GM18951 (cell line): ENCODE data around the gene OR5J2.
"Not testable (repeated sequence)": the region's sequence is repeated elsewhere in the genome, so short reads cannot be mapped to it uniquely, and the experiment has no call there.

Experiments used
- POLR2A ChIP-seq: IDR thresholded peaks from 4 replicates; pipeline ENCODE4 v1.6.1; 2011; ENCODE audit warnings: mild to moderate bottlenecking; ENCODE audit not compliant: insufficient read length, insufficient read depth; ENCODE audit errors: extremely low read depth
- in situ Hi-C: fragments of 300-500 bp; cut with MboI; formaldehyde crosslinking; loops from one replicate; pipeline ENCODE4 v1.12.0; 2022; ENCODE audit warnings: low sequenced_read_pairs, mixed read lengths, inconsistent platforms; ENCODE audit not compliant: unreplicated experiment

The OR5J2 gene

GRCh38 chr11:56176318-56176717 is at the start of gene OR5J2:
OR5J2 (plus strand) TSS chr11:56176618; CDS start chr11:56176618, 0 bp downstream.
- in situ Hi-C loops = no loop called here
- TF ChIP-seq POLR2A = no peak

DNA sequence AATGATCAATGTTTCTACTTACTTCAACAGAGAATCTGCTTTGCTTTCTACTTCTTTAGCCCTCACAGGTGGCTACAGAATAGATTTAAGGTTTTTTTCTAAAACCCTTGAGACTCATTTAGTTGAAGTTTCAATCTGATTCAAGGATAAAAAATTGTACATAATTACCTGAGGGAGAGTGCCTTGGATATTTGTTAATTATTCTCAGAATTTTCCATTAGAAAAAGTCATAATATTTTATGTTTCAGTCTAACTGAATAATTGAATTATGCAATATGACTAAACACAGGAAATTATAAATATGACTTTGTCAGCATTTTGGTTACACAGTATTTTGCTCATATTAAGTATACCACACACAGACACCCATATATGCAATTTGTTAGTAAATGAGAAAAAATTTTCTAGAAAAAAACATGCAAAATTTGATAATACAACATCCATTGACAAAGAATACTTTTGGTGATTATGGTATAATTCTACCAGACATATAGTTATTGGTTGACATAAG is 36.2 kb upstream of the OR5J2 start, which contains the start of gene OR8J3:
Gene OR8J3, minus strand, starts transcription at position 51 of the 511 bp plus-strand sequence. CDS start 2,483 bp downstream, outside the sequence.
- no peak for TF ChIP-seq POLR2A

GRCh38 chr11:56143681-56144080 is 32.7 kb upstream of the OR5J2 start:
- in situ Hi-C loops = not testable (repeated sequence)

More for the DNA sequence above, 36.2 kb upstream of the OR5J2 start, which contains the start of gene OR8J3:
- in situ Hi-C loops = no loop called here

- no peak for TF ChIP-seq POLR2A
- in situ Hi-C loops = no loop called here
These were observed 25.0 kb upstream of the OR5J2 start for GRCh38 chr11:56151376-56151775.

DNA sequence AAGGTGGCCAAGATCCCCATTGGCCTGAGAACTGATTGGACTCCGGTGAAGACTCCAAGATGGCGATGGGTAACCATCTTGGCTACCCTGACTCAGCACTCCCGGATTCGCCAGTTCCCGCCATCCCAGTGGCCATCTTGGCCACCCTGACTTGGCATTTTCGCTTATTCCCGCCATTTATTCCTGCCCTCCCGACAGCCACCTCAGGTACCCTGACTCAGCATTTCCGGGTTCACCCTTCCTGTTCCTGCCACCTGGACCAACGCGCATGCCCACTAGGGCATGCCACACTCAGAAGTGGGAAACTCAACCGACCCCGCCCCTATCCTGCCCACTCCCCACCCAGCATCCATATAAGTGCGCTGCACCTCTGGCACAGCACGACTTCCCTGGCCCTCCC is 24.1 kb upstream of the OR5J2 start:
- in situ Hi-C loops = no loop called here
- TF ChIP-seq POLR2A = no peak

- in situ Hi-C loops = no loop called here
These were observed 16.2 kb upstream of the OR5J2 start, which contains the start of gene OR8K5 for GRCh38 chr11:56160217-56160616. OR8K5 (minus strand) TSS chr11:56160317; CDS start chr11:56160317, 0 bp downstream.

GRCh38 chr11:56163804-56164203 is 12.6 kb upstream of the OR5J2 start:
- no peak for TF ChIP-seq POLR2A
- in situ Hi-C loops = no loop called here

More at GRCh38 chr11:56160217-56160616, 16.2 kb upstream of the OR5J2 start, which contains the start of gene OR8K5:
- TF ChIP-seq POLR2A = no peak

- TF ChIP-seq POLR2A = no peak
- in situ Hi-C loops = no loop called here
These were observed 4.1 kb upstream of the OR5J2 start for GRCh38 chr11:56172256-56172830.

DNA sequence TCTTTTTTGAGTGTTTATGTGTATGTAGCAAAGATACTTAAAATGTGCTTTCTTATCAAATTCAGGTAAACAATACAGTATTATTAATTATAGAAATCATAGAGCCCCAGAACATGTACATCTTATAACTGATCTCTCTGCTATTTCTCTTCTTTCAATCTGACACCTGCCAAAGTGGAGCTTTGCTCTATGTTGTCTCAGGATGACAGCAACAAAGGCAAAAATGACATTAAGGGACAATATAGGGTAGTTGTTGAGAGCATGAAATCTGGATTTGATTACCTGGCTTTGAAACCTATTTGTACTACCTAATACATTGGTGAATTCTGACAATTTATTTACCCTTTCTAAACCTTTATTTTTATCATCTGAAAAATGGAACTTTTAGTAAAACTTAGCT is 7.0 kb downstream of the OR5J2 start:
- in situ Hi-C loops = no loop called here

GRCh38 chr11:56188602-56189001 is 12.2 kb downstream of the OR5J2 start:
- in situ Hi-C loops = no loop called here
- TF ChIP-seq POLR2A = no peak

More for the DNA sequence above, 7.0 kb downstream of the OR5J2 start:
- TF ChIP-seq POLR2A = no peak

- in situ Hi-C loops = no loop called here
- no peak for TF ChIP-seq POLR2A
These were observed 20.3 kb downstream of the OR5J2 start for GRCh38 chr11:56196705-56197104.

- in situ Hi-C loops = no loop called here
- TF ChIP-seq POLR2A = no peak
These were observed 20.9 kb downstream of the OR5J2 start for GRCh38 chr11:56197367-56197766.

DNA sequence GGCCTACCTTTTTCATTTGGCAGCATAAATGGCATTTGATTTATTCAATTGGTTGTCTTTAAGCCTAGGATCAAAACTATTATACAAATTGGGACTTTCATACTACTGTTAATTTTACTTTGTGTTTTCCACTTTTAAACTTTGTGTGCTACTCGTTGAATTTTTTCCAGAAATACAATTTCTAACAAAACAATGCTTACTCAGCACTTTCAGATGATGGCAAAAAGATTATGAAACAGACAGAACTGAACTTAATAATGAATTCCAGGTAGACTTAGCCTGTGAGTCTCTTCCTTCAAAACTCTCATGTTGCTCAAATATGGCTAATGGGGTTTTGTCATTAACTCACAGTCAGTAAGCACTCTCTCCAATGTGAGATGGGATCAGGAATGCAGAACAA is 31.4 kb downstream of the OR5J2 start:
- TF ChIP-seq POLR2A = no peak
- in situ Hi-C loops = no loop called here

- in situ Hi-C loops = no loop called here
These were observed 38.1 kb downstream of the OR5J2 start for GRCh38 chr11:56214537-56214936.

DNA sequence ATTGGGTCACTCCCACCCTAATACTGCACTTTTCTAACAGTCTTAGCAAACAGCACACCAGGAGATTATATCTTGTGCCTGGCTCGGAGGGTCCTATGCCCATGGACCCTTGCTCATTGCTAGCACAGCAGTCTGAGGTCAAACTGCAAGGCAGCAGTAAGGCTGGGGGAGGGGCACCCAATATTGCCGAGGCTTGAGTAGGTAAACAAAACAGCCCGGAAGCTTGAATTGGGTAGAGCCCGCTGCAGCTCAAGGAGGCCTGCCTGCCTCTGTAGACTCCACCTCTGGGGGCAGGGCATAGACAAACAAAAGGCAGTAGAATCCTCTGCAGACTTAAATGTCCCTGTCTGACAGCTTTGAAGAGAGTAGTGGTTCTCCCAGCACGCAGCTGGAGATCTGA is 43.3 kb downstream of the OR5J2 start:
- in situ Hi-C loops = not testable (repeated sequence)

More at GRCh38 chr11:56214537-56214936, 38.1 kb downstream of the OR5J2 start:
- no peak for TF ChIP-seq POLR2A
